ENCODE measurements around the gene BTBD19.

Gene BTBD19

GRCh38 chr1:44860331-44860730 is 52.0 kb downstream of the BTBD19 start:
- Histone ChIP-seq H3K4me2 (ENCODE audit: insufficient read depth, low read length) (no peak overlapping the region), H3K9me3 (ENCODE audit: insufficient read depth, low read length, severe bottlenecking) (no peaks in the 10 kb centered on the region), H3K4me3 (ENCODE audit: low read depth in 1 of 2, low read length in 2 of 2) (no peak overlapping the region), H3K36me3 (ENCODE audit: insufficient read depth, low read length) (peaks cover 13% of the 10 kb centered on the region; the same call in 1 of the 2 replicates), H3K27ac (ENCODE audit: low read length) (no peak overlapping the region), H4K20me1 (ENCODE audit: insufficient read depth, low read length) (no peaks in the 10 kb centered on the region), H3K79me2 (ENCODE audit: insufficient read depth, low read length) (no peaks in the 10 kb centered on the region), H3K9ac (ENCODE audit: low read depth, low read length) (no peak overlapping the region), H2AFZ (ENCODE audit: low read depth, low read length) (no peak overlapping the region), H3K27me3 (ENCODE audit: insufficient read depth, low read length, poor library complexity) (no peaks in the 10 kb centered on the region), H3K4me1 (ENCODE audit: insufficient read depth, low read length) (no peaks in the 10 kb centered on the region)
- DNase-seq: no peak
- no peak for TF ChIP-seq CTCF (IDR thresholded peaks at IDR 0.05; ENCODE audit: borderline replicate concordance, extremely low read depth, low read length, poor library complexity, severe bottlenecking)
- no peak for TF ChIP-seq EZH2 (IDR thresholded peaks at IDR 0.05; ENCODE audit: borderline replicate concordance, low read depth, low read length, severe bottlenecking)
- ATAC-seq (ENCODE audit: insufficient read depth, low read depth): no peak

DNA sequence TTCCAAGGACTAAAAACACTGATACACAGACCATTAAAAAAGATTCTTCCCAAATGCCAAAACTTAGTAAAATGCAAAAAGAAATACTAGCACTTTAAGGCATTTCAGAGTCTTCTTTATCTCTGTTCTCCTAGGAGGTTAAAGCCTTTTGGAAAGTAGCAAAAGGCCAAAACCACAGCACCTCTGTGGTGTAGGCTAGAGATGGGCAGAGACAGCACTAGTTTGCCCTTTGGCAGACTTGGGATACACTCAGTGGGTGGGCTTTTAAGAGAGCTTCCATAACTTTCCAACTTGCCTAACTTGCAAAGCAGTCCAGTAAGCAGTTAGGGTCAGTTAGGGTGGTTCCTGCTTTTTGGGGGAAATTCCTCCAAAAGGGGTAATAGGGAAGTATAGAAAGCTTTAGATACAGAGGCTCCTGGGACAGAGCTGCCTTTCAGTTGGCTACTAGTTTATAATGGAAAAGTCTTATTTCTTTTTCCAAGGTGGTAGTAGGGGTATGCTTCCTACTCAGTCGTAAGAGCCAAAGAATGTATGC is 52.6 kb downstream of the BTBD19 start:
- H4K20me1 ChIP-seq (ENCODE audit: insufficient read depth, low read length): no peaks in the 10 kb centered on the region
- H3K4me3 ChIP-seq (ENCODE audit: low read depth in 1 of 2, low read length in 2 of 2): no peak overlapping the region
- ATAC-seq (ENCODE audit: insufficient read depth, low read depth) (no peak), DNase-seq (no peak)
- no peak overlapping the region for H2AFZ ChIP-seq (ENCODE audit: low read depth, low read length)
- H3K36me3 ChIP-seq (ENCODE audit: insufficient read depth, low read length): peaks cover 10% of the 10 kb centered on the region; the same call in 1 of the 2 replicates
- no peaks in the 10 kb centered on the region for H3K79me2 ChIP-seq (ENCODE audit: insufficient read depth, low read length)
- no peak overlapping the region for H3K4me2 ChIP-seq (ENCODE audit: insufficient read depth, low read length)
- H3K27me3 ChIP-seq (ENCODE audit: insufficient read depth, low read length, poor library complexity): no peaks in the 10 kb centered on the region
- H3K4me1 ChIP-seq (ENCODE audit: insufficient read depth, low read length): no peaks in the 10 kb centered on the region
- no peak for TF ChIP-seq EZH2 (IDR thresholded peaks at IDR 0.05; ENCODE audit: borderline replicate concordance, low read depth, low read length, severe bottlenecking)
- no peak overlapping the region for H3K9ac ChIP-seq (ENCODE audit: low read depth, low read length)
- no peaks in the 10 kb centered on the region for H3K9me3 ChIP-seq (ENCODE audit: insufficient read depth, low read length, severe bottlenecking)
- no peak overlapping the region for H3K27ac ChIP-seq (ENCODE audit: low read length)

GRCh38 chr1:44862829-44863401 is 54.6 kb downstream of the BTBD19 start:
- no peak overlapping the region for H3K4me3 ChIP-seq (ENCODE audit: low read depth in 1 of 2, low read length in 2 of 2)
- H3K36me3 ChIP-seq (ENCODE audit: insufficient read depth, low read length): peaks cover 5% of the 10 kb centered on the region; the same call in 1 of the 2 replicates
- no peaks in the 10 kb centered on the region for H4K20me1 ChIP-seq (ENCODE audit: insufficient read depth, low read length)
- no peak for ATAC-seq (ENCODE audit: insufficient read depth, low read depth)
- no peaks in the 10 kb centered on the region for H3K4me1 ChIP-seq (ENCODE audit: insufficient read depth, low read length)
- H3K27ac ChIP-seq (ENCODE audit: low read length): no peak overlapping the region
- no peak for TF ChIP-seq EZH2 (IDR thresholded peaks at IDR 0.05; ENCODE audit: borderline replicate concordance, low read depth, low read length, severe bottlenecking)
- TF ChIP-seq CTCF (IDR thresholded peaks at IDR 0.05; ENCODE audit: borderline replicate concordance, extremely low read depth, low read length, poor library complexity, severe bottlenecking): no peak
- no peak overlapping the region for H2AFZ ChIP-seq (ENCODE audit: low read depth, low read length)
- H3K9ac ChIP-seq (ENCODE audit: low read depth, low read length): no peak overlapping the region
- no peaks in the 10 kb centered on the region for H3K27me3 ChIP-seq (ENCODE audit: insufficient read depth, low read length, poor library complexity)
- DNase-seq: no peak
- no peaks in the 10 kb centered on the region for H3K9me3 ChIP-seq (ENCODE audit: insufficient read depth, low read length, severe bottlenecking)
- H3K79me2 ChIP-seq (ENCODE audit: insufficient read depth, low read length): no peaks in the 10 kb centered on the region
- no peak overlapping the region for H3K4me2 ChIP-seq (ENCODE audit: insufficient read depth, low read length)
